T47D (cell line): ENCODE measurements around the gene SAYSD1.

ENCODE experiments used
- DNase-seq, 2 experiments: peaks; one replicate each; pipeline versions ENCODE4 v3.0.0 to v3.0.0-alpha.2; 2011 to 2012; ENCODE audit warnings: low read depth in 1 of 2, low spot score in 1 of 2
- JUND ChIP-seq: IDR thresholded peaks from 2 replicates; pipeline ENCODE4 v1.6.1; 2012; ENCODE audit warnings: low read depth
- in situ Hi-C: cut with HindIII; loops from 2 replicates; pipeline ENCODE4 v1.10.0; 2016; ENCODE audit warnings: low sequenced_read_pairs, low pct_unique_long_range_greater_than_20kb

SAYSD1 gene

DNA sequence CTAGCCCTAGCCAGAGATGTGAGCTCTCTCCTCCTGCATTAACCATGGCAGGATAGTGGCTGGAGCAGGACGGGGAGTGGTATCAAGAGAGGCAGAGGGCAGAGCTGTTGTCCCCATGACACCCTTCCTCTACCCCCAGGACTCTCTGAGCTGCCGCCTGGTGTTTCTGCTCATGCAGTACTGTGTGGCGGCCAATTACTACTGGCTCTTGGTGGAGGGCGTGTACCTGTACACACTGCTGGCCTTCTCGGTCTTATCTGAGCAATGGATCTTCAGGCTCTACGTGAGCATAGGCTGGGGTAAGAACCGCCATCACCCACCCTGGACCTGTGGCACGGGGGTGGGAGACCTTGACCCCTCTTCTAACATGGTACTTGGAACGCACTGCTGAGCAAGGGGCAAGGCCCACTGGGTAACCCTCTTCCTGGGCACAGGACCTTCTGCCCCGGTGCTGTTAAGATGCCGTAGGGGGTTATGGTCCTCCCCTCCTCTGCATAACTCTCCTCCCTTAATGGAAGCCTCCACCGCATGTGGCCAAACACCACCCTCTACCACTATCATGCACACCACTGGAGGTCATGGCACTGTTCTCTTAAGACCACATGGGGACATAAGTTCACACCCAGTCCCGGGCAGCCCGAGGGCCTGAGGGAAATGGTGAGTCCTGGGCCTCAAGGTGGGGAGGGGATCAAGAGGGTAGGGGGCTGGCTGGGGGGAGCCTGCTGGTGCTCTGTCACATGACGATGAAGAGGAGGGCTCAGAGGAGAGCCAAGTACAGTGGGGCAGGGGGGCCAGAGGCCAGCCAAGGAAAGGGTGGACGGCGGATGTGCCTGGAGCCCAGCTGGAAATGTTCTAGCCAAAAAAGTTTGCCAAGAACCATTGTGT is 41.3 kb downstream of the SAYSD1 start:
- no peak for DNase-seq
- in situ Hi-C loops, result no loop called here
- TF ChIP-seq JUND, result no peak

DNA sequence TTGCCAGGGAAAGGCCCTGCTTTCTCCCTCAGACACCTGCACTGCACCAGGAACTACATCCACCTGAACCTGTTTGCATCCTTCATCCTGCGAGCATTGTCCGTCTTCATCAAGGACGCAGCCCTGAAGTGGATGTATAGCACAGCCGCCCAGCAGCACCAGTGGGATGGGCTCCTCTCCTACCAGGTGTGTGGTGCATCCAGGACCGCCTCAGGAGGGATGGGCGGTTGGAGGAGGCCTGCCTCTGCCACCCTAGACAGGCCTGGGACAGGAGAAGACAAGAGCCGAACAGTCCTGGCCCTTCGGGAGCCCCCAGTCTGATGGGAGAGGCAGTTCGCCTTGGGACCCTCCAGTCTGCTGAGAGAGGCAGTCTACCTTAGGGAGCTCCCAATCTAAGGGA is 42.2 kb downstream of the SAYSD1 start:
- no peak for TF ChIP-seq JUND
- in situ Hi-C loops, result no loop called here
- no peak for DNase-seq

DNA sequence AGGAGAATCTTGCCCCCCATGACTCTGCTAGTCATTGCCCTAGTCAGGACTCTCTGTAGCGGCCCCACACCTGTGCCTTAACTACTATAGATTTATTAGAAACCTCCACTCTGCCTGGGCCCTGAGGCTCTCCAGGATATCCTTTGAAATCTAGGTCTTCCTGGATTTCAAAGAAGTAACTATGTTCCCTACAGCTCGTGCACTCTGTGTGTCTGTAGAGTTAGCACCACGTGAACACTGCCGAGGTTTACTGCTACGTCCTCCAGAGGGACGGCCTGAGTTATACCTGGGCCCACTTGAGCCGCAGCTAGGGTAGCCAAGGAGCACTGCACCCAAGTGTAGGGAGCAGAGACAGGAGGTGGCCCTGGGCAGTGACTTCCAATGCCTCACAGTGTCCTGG is 46.6 kb downstream of the SAYSD1 start:
- no peak for DNase-seq
- in situ Hi-C loops, result no loop called here
- no peak for TF ChIP-seq JUND

DNA sequence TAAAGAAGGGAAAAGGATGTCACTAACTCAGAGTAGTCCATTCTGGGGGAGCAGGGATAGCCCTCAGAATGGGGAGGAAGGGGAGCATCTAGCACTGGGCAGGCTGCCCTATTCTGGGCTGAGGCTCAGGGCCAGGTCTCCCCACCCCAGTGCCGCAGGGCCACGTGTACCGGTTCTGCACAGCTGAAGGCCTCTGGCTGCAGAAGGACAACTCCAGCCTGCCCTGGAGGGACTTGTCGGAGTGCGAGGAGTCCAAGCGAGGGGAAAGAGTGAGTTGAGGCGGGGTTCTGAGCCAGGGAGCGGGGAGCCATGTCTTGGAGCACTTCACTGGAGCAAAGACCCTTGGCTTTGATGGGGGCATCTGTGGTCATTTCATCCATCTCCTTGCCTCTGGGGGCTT is 49.4 kb downstream of the SAYSD1 start:
- DNase-seq, result no peak
- no peak for TF ChIP-seq JUND
- in situ Hi-C loops, result no loop called here

DNA sequence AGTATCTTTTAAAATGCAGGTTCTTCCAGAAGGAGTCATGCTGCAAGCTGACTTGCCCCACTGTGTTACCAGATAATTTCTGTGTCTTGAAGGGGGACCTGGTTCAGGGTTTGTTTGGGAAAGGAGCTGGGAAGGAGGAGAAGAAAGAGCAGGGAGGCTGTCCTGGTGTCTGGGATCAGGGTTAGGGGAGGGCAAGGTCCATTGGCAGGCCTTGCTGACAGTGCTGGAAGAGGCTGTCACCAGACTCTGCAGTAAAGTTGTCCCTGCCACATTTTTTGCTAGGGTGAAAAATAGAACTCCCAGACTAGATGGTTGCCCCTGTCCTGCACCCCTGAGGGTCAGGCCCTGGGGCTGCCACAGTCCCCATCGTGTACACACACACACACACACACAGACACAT is 51.5 kb downstream of the SAYSD1 start:
- no peak for TF ChIP-seq JUND
- DNase-seq, result no peak
- in situ Hi-C loops, result no loop called here

DNA sequence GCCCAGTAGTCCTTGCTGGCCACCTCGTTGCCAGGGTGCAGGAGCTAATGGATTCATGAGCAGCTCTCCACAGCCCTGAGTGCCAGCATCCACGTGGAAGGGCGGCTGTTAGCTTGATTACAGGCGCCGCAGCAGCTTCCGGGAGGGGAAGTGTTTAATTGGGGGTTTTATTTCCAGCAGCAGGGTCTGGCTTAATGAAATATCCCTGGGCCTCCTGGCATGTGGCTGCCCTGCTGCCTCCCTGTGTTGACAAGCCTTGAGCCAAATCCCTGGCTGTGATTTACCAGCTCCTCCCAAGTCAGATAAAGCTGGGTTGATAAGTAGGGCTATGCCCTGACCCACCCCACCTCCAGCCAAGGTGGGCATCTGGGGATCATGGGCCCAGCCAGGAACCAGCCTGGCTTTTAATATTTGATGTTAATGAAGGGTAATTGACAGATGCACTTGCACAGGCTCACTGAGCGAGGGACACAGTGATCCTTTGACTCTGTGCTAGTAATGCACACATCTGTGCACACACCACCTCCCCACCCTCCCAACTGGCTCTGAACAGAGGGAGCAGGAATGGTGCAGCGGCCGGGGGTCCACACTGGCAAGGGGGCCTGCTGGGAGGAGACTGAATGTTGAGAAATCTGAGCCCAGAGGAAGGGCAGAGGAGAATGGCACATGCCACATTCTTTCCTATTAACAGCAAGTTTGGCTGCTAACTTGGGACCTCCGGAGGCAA is 52.8 kb downstream of the SAYSD1 start:
- no peak for TF ChIP-seq JUND
- in situ Hi-C loops, result no loop called here
- no peak for DNase-seq

DNA sequence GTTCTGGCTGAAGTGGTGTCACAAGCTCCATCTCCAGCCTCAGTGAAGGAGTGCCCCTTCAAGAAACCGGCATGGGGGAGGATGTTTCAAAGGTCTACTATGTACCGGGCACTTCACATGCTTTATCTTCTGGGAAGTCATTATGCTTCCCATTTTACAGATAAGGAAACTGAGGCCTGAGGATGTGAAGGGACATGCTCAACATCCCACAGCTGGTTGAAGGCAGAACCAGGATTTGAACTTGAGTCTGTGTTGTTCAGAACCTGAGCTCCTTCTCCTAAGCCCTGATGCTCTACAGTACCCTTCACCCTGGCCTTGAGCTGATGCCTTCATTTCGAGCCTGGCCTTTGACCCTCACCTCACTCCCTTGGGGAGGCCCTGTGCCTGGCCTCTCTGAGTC is 53.4 kb downstream of the SAYSD1 start:
- in situ Hi-C loops, result no loop called here
- TF ChIP-seq JUND, result no peak
- no peak for DNase-seq

DNA sequence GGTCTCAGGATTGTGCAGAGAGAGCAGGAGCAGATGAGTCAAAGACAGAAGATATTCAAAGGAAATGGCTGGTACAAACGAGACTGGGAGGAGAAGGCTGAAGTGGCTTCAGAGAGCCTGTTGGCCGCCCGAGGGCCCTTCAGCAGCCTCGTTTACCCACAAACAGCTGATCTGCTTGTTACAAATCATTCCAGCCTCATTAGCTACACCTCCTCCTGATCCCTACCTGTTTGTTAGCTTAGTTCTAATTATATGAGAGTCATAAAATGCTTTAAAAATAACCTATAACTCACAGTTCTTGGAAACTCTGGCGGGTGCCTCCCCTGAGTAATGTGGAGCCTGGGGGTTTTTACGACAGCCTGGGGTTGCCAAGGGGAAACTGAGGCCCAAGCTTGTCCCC is 53.8 kb downstream of the SAYSD1 start:
- in situ Hi-C loops, result no loop called here
- TF ChIP-seq JUND, result no peak
- no peak for DNase-seq

DNA sequence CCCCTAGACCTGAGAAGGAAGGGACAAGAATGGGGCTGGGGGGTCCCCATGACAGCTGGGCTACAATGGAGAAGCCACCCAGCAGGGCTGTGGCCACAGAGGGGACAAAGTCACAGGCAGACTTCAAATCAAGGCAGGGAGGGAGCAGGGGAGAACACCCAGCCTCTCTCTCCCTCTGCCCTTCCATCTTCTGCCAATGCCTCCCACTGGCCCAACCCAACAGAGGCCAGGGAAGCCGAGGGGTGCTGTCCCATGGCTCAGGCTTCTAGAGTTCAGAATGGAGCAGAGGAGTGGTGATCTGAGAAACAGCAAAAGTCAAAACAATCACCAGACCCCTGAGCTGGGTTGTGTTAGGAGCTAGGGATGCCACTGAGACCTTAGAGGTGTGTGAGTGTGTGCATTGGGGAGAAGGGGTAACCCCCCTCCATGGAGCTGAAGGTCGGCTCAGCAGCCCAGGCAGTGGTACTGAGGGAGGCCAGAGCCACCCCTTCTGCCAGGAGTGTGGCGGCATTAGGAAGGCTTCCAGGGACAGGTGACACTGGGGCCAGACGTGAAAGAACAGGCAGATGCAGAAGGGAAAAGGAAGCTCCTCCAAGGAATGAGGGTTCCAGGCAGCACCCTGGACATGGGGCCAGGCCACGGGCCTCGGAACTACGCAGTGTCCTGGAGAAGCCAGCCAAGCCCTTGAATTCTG is 54.4 kb downstream of the SAYSD1 start:
- no peak for DNase-seq
- TF ChIP-seq JUND, result no peak
- in situ Hi-C loops, result no loop called here

DNA sequence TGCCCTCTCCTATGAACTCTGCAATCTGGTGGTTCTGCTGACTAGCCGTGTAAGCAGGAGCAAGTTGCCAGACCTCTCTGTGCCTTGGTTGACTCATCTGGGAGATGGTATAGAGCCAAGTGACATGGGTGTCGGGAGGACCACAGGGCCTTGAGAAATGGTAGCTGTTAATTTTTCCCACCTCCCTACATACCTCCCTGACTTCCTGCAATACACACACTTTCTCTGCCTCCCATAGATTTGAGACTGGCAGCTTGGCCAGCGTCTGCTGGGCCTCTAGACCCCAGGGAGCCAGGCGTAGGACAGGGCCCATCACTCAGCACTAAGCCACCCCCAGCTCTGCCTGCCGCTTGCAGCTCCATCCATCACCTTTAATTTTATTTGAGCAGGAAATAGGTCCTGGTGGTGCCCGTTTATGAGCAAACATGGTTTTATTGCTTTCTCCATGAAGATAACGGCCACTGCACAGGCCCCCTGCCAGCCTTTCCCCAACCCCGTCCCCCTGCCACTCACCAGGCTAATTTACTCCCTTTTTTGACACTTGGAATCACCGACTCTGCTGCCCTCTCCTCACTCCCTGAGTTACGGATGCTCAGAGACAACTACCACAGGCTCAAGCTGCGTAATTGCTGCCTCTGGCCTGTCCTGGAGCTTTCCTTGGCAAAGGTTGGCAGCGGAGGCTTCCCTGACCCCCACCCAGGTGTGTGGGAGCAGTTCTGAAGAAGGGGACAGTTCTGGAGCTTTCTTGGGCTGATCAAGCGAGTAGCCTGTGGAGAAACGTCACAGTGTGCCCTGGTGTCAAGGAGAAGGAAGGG is 55.3 kb downstream of the SAYSD1 start:
- in situ Hi-C loops, result no loop called here
- DNase-seq, result no peak
- TF ChIP-seq JUND, result no peak

DNA sequence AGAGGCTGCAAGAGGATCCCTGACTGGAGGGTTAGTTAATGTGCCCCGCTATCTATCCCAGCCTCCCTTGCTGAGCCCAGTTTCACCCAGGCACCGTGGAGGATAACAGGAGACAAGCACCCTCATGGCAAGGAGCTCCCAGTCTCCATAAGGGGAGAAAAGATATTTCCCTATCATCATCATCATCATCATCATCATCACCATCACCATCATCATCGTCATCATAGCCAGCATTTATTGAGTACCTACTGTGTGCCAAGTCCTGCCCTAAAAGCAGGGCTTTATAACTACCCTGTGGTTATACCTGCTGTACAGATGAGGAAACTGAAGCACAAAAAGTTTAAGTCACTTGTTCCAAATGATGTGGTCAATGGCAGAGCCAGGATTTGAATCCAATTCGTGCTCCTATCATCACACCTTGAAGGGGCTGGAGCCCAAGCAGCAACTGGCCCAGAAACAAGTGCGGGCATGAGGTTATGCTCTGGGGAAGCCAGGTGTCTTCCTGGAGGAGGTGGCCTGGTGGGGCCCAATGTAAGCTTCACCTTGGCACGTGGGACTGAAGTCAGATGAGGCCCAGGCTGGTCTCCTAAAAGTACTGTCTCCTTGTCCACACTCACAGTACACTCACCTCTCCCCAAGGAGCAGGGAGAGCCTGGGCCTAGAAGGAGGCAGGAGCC is 56.4 kb downstream of the SAYSD1 start:
- in situ Hi-C loops, result no loop called here
- no peak for DNase-seq

More for the DNA sequence above, 56.4 kb downstream of the SAYSD1 start:
- no peak for TF ChIP-seq JUND
